Umbilical cord (tissue), 2 donors: ENCODE measurements around the gene RDX. TPM values are rescaled to one million over a fixed set of nuclear protein-coding genes. Genes with fewer than 3 reads are reported as not detected.
A peak's percentile ranks its signal among the peaks of the same experiment; 100 is the strongest.

ENCODE experiments used
- DNase-seq: peaks from one replicate; pipeline ENCODE4 v3.0.0-alpha.2; 2015; ENCODE audit warnings: low spot score
- total RNA-seq: library from RNA; depleted of rRNA; stranded (reverse); fragments of >200 nt; gene quantifications from one replicate; pipeline ENCODE4 v1.2.3, GENCODE V29; 2014; ENCODE audit warnings: low replicate concordance; ENCODE audit not compliant: insufficient read depth

The RDX gene
- total RNA-seq, 1 donor from 2014 or later = 140 TPM

- peak; percentile 66 for DNase-seq
Measured at GRCh38 chr11:110173811-110174644, 122.4 kb downstream of the RDX start.

GRCh38 chr11:110172468-110173065, 123.8 kb downstream of the RDX start:
- no peak for DNase-seq

GRCh38 chr11:110169738-110170137, 126.7 kb downstream of the RDX start:
- DNase-seq = no peak

- no peak for DNase-seq
Measured at GRCh38 chr11:110168033-110168803, 128.2 kb downstream of the RDX start.

- DNase-seq = no peak
Measured at GRCh38 chr11:110165039-110165925, 131.1 kb downstream of the RDX start.

GRCh38 chr11:110162216-110162615, 134.2 kb downstream of the RDX start:
- DNase-seq = no peak

GRCh38 chr11:110161061-110161460, 135.4 kb downstream of the RDX start:
- no peak for DNase-seq

- no peak for DNase-seq
Measured at GRCh38 chr11:110160437-110160836, 136.0 kb downstream of the RDX start.

GRCh38 chr11:110160016-110160415, 136.4 kb downstream of the RDX start:
- DNase-seq = no peak

GRCh38 chr11:110159476-110159875, 136.9 kb downstream of the RDX start:
- no peak for DNase-seq

GRCh38 chr11:110158317-110159200, 137.9 kb downstream of the RDX start:
- DNase-seq = no peak

- no peak for DNase-seq
Measured at GRCh38 chr11:110156503-110156902, 139.9 kb downstream of the RDX start.

GRCh38 chr11:110153474-110153873, 142.9 kb downstream of the RDX start:
- DNase-seq = no peak

GRCh38 chr11:110152199-110152598, 144.2 kb downstream of the RDX start:
- no peak for DNase-seq

- DNase-seq = peak; percentile 24
Measured at GRCh38 chr11:110148775-110149744, 147.4 kb downstream of the RDX start.

- no peak for DNase-seq
Measured at GRCh38 chr11:110147962-110148709, 148.3 kb downstream of the RDX start.

GRCh38 chr11:110141812-110142211, 154.6 kb downstream of the RDX start:
- no peak for DNase-seq

GRCh38 chr11:110134110-110134509, 162.3 kb downstream of the RDX start:
- DNase-seq = no peak
